Astrocyte of the spinal cord (primary cell): ENCODE measurements around the gene GAB2.

Source experiments
- DNase-seq: peaks from one replicate; pipeline ENCODE4 v3.0.0; 2011; ENCODE audit warnings: low read depth, low spot score
- H3K4me3 ChIP-seq: 2 replicates; pipeline ENCODE4 v1.5.1; 2011; ENCODE audit warnings: low read depth, mild to moderate bottlenecking, low read length, moderate library complexity
- in situ Hi-C: cut with HindIII; loops from 2 replicates; pipeline ENCODE4 v1.10.0; 2017; ENCODE audit warnings: low sequenced_read_pairs
- TF ChIP-seq, protein P1 (sequence below): IDR thresholded peaks from 2 replicates; pipeline ENCODE4 v1.5.1; 2012; ENCODE audit warnings: low read depth, mild to moderate bottlenecking, low read length, inconsistent platforms

GAB2 gene

DNA sequence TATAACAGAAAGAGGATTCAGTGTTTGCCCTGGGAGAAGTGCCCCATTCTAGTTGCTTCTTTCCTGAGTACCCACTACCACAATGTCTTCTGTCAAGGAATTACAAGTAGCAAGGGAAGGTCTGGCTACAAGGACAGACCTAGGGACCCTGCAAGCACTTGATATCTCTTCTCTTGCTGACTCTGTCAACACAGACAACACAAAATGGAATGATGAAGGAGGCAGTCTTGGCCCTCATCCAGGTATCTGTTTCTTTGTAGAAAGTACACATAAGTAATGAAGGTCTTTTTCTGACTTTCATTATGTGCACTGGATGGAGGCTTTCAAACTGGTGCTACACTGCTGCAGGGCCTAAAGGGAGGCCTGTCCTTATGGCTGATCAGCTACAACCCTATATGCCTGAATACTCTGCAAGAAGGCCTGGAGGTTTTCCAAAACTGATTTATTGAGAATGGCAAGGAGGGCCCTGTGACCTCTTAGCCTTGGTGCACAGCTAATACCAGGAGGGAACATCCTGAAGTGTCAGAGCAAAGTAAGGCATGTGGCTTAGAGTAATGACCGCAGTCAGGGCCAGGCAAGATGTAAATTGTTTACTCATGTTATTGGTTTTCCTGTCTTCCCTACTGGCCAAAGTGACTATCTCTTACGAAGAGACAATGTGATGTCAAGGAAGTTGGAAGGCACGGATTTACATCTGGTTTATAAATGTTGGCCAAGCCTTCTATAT, 31.2 kb downstream of the GAB2 start:
- no peak for DNase-seq
- no peak overlapping the region for H3K4me3 ChIP-seq
- TF ChIP-seq, protein P1, sequence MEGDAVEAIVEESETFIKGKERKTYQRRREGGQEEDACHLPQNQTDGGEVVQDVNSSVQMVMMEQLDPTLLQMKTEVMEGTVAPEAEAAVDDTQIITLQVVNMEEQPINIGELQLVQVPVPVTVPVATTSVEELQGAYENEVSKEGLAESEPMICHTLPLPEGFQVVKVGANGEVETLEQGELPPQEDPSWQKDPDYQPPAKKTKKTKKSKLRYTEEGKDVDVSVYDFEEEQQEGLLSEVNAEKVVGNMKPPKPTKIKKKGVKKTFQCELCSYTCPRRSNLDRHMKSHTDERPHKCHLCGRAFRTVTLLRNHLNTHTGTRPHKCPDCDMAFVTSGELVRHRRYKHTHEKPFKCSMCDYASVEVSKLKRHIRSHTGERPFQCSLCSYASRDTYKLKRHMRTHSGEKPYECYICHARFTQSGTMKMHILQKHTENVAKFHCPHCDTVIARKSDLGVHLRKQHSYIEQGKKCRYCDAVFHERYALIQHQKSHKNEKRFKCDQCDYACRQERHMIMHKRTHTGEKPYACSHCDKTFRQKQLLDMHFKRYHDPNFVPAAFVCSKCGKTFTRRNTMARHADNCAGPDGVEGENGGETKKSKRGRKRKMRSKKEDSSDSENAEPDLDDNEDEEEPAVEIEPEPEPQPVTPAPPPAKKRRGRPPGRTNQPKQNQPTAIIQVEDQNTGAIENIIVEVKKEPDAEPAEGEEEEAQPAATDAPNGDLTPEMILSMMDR, result no peak
- in situ Hi-C loops, result no loop called here

DNA sequence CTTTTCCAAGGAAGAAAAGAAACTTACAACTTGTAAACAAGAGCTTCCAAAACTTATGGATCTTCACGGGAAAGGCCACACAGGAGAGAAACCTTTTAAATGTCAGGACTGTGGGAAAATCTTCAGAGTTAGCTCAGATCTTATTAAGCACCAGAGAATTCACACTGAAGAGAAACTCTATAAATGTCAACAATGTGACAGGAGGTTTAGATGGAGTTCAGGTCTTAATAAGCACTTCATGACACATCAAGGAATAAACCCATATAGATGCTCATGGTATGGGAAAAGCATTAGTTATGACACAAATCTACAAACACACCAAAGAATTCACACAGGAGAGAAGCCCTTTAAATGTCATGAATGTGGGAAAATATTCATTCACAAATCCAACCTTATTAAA, 32.4 kb downstream of the GAB2 start:
- TF ChIP-seq, protein P1, result no peak
- DNase-seq, result no peak
- in situ Hi-C loops, result no loop called here
- no peak overlapping the region for H3K4me3 ChIP-seq

DNA sequence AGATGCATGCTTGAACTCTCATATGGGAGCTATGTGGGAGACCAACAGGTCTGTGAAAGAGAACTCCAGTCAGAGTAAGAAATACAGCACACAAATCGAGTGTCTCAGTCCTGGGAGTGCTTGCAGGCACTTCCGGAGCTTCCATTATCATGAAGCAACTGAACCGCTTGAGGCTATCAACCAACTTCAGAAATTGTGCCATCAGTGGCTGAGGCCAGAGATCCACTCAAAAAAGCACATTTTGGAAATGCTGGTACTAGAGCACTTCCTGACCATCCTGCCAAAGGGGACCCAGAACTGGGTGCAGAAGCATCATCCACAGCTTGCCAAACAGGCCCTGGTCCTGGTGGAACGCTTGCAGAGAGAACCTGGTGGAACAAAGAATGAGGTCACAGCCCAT, 33.4 kb downstream of the GAB2 start:
- H3K4me3 ChIP-seq, result no peak overlapping the region
- no peak for DNase-seq
- TF ChIP-seq, protein P1, result no peak
- in situ Hi-C loops, result no loop called here

DNA sequence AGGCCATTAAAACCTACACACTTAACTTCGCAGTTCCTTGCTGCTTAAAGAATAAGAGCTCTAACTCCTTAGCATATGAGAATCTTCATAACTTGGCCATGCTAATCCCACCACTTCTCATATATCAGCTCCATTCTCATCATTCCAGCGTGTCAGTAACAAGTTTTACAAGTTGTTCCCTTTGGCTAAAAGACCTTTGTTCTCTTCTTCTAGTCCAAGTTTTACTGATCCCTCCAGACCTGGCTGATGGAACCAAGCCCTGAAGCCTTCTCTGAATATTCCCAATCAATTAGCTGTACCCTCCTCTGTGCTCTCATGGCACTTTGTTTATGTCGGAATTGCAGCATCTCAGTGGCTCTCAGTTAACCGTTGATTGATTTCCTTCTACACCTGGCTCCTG, 35.8 kb downstream of the GAB2 start:
- H3K4me3 ChIP-seq, result no peak overlapping the region
- TF ChIP-seq, protein P1, result no peak
- DNase-seq, result no peak
- in situ Hi-C loops, result no loop called here

DNA sequence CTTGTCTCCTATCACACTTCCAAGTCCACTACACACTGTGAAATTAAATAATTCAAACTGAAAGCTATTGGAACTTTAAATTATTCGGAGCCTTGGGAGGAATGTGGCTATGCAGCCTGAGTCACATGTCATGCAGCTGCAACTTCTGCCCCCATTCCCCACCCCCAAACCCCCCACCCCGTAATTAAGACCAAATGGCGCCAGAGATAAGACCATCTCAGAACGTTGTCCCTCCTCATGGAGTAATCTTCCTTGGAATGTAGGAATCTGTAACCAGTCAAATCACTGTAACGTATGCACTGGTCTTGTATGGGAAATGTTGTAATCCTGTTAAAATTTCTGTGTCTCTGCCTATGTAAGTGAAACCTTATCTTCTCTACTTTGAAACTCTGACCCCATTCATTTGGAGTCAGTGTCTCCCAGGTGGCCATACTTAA, 37.0 kb downstream of the GAB2 start:
- DNase-seq, result peak; percentile 18
- in situ Hi-C loops, result no loop called here
- H3K4me3 ChIP-seq, result no peak overlapping the region
- TF ChIP-seq, protein P1, result no peak

DNA sequence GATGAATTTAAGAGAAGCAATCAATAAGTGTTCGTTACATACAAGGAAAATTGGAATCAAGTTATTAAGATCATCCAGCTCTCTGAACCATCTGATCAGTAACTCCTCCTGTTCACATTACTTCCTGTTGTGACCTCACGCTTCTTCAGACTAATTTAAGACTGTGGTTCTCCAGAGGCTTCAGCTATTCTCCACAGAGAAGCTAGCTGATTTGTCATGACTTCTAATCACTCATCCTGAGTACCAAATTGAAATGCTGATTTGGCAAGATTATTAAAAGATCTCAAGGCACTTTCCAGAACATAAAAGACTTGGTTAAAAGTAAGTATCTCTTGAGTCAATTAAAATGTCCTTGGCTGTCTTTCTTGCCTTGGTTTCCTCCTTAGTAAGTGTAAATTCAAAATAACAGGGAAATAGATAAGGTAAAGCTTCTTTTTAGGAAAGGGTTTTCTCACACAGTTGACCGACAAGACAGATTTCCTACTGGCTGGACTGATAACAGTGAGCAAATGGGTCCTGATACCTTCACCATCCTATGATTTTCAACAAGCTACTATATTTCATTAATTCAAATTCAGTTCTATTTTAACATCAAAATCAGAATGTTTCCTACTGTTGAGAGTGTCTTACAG, 38.5 kb downstream of the GAB2 start:
- TF ChIP-seq, protein P1, result no peak
- in situ Hi-C loops, result no loop called here
- DNase-seq, result no peak
- H3K4me3 ChIP-seq, result no peak overlapping the region
